ENCODE data around the gene ENPP5. TPM values are rescaled to one million over a fixed set of nuclear protein-coding genes. Genes with fewer than 3 reads are reported as not detected.

Gene ENPP5, protein sequence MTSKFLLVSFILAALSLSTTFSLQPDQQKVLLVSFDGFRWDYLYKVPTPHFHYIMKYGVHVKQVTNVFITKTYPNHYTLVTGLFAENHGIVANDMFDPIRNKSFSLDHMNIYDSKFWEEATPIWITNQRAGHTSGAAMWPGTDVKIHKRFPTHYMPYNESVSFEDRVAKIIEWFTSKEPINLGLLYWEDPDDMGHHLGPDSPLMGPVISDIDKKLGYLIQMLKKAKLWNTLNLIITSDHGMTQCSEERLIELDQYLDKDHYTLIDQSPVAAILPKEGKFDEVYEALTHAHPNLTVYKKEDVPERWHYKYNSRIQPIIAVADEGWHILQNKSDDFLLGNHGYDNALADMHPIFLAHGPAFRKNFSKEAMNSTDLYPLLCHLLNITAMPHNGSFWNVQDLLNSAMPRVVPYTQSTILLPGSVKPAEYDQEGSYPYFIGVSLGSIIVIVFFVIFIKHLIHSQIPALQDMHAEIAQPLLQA
- 0.39 and 1.3 TPM in 2 replicates for total RNA-seq

DNA sequence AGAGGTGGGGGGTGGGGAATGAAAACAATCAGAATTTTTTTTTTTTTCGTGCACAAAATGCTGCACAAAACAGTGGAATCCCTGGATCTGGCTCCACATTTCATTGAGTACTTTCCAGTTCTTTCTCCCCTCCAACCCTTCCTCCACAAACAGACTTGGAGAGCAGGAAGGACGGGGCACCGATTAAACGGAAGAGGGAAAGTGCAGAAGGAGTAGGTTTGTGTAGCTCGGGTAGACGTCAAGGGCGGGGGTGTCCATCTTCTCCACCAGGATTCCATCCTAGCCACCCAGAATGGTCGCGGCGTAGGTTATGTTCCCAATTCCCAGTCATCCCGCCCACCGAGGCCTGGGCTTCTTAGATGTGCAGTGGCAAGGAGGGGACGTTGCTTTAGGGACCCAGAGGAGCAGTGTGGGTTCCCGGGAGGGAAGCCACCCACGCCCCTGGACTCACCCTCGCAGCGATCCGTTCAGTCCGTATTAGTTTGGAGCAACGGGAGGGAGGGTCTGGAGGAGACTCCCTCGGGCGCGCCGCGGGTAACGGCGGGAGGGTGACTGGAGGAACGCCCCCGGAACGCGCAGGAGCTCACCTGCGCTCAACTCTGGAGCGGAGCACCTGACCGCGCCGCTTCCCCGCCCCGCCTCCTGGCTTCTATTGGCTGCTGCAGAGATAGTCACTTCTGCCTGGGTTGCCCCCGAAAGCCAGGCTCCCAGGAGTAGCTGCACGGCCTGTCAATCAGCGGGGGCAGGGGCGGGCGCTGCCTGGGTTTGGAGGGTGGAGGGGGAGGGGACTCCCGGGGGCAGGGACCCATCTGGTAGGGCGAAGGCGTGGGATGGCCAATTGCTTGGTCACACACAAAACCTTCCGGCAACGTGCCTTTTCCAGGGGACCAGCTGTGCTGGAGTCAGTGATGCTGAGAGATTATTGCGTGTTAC is at the start of gene ENPP5:
TSS of gene ENPP5 (minus strand) at position 624 of the 933 bp plus-strand sequence. CDS start 2,718 bp downstream, outside the sequence.

DNA sequence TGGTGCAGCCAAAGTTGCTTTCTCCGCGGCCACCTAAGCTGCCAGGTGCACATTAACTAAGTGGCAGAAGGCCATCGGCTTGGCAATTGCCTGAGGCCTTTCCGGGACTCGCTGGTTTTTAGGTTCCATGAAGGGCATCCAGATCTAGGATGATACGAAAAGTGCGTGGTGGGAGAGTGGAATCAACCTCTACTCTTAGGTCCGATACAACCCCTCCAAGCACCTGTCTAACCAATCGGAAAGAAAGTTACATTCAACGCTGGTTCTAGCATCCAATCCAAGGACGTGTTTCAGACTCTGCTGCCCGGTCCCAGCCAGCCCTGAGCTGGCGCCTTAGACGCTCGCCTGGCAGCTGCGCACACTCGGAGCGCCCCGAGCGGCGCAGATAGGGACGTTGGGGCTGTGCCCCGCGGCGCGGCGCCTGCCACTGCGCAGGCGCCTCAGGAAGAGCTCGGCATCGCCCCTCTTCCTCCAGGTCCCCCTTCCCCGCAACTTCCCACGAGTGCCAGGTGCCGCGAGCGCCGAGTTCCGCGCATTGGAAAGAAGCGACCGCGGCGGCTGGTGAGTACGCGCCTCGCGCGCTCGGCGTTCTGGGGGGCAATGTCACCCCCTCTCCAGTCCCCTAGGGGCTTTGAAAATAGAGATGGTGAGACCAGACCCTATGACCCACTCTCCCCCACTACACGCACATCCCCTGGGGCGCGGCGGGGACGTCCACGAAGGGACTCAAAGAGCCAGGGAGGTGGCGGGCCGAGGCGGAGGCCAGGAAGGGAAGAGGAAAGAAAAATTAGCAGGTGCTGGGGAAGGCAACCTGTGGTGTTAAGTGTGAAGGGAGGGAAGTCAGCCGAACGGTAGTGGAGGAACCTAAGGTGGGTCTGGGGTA is 40.9 kb downstream of the ENPP5 start, which contains the start of gene ENPP4:
TSS of gene ENPP4 (plus strand) at position 361 of the 883 bp plus-strand sequence. CDS start 9,595 bp downstream, outside the sequence.

Other genes starting within 250 kb of the ENPP5 start
- 0.25 TPM in 1 of 2 replicates, not detected in the other for gene CLIC5, start 155.1 kb downstream of the ENPP5 start, total RNA-seq
- 0.31 and 0.59 TPM in 2 replicates for gene ENPP4, start 41.0 kb downstream of the ENPP5 start, total RNA-seq

Measured in cardiac ventricle fibroblast (primary cell).